ENCODE results near the gene TTLL8.

- TF ChIP-seq POLR2A (IDR thresholded peaks at IDR 0.05) (no peak), CTCF (IDR thresholded peaks at IDR 0.05) (no peak)
Observed at GRCh38 chr22:49992921-49993648, 65.0 kb downstream of the TTLL8 start.

Data from lower leg skin (tissue), 3 donors.